Caco-2 (cell line): Measurements from ENCODE around the gene WNK2. TPM values are rescaled to one million over a fixed set of nuclear protein-coding genes. Genes with fewer than 3 reads are reported as not detected.
"Not testable (repeated sequence)": the region's sequence is repeated elsewhere in the genome, so short reads cannot be mapped to it uniquely, and the experiment has no call there.

ENCODE experiments used
- BruUV-seq: library from RNA; stranded (reverse); fragments of 400-500 nt; replicated peaks from 2 replicates; lab custom pipeline; 2021; lab: Mats Ljungman, UMichigan
- CTCF ChIA-PET: fragments of 300-600 bp; sonication (Branson Sonifier 250); formaldehyde crosslinking; loops from one replicate; lab custom pipeline; 2022; ENCODE audit warnings: antibody characterized with exemption; lab: Charles Lee
- POLR2A ChIA-PET: fragments of 300-600 bp; sonication (Branson Sonifier 250); formaldehyde crosslinking; loops from one replicate; lab custom pipeline; 2022; ENCODE audit warnings: antibody characterized with exemption; lab: Charles Lee
- DNase-seq, 2 experiments: peaks; one replicate each; pipeline versions ENCODE4 v3.0.0 to v3.0.0-alpha.2; 2020 to 2022
- H3K27me3 ChIP-seq: replicated peaks from 2 replicates; pipeline ENCODE4 v1.6.0; 2011; ENCODE audit warnings: low read length; ENCODE audit not compliant: control insufficient read depth, insufficient read depth
- H3K36me3 ChIP-seq: 2 replicates; pipeline ENCODE4 v1.5.1; 2011; ENCODE audit warnings: low read length; ENCODE audit not compliant: control insufficient read depth, insufficient read depth
- H3K4me1 ChIP-seq: fragments of 250-450 bp; sonication (Bioruptor Pico); 2 replicates; pipeline ENCODE4 v1.5.1; 2020; ENCODE audit warnings: mild to moderate bottlenecking
- H3K4me3 ChIP-seq: 2 replicates; pipeline ENCODE4 v1.5.1; 2011; ENCODE audit warnings: low read depth, mild to moderate bottlenecking, control low read depth, low read length
- H3K9me3 ChIP-seq: fragments of 250-450 bp; sonication (Bioruptor Pico); 2 replicates; pipeline ENCODE4 v1.5.1; 2020; ENCODE audit warnings: mild to moderate bottlenecking, moderate library complexity
- H3K27ac Mint-ChIP-seq: one replicate; pipeline ENCODE4 v1.8.0; 2022; ENCODE audit warnings: mixed read lengths; ENCODE audit not compliant: unreplicated experiment
- H3K27me3 Mint-ChIP-seq: one replicate; pipeline ENCODE4 v1.8.0; 2022; ENCODE audit warnings: mixed read lengths; ENCODE audit not compliant: insufficient read depth, unreplicated experiment
- H3K36me3 Mint-ChIP-seq: one replicate; pipeline ENCODE4 v1.8.0; 2022; ENCODE audit warnings: mild to moderate bottlenecking, mixed read lengths; ENCODE audit not compliant: insufficient read depth, unreplicated experiment
- H3K4me1 Mint-ChIP-seq: one replicate; pipeline ENCODE4 v1.8.0; 2022; ENCODE audit warnings: low read depth, mixed read lengths; ENCODE audit not compliant: unreplicated experiment
- H3K4me3 Mint-ChIP-seq: one replicate; pipeline ENCODE4 v1.8.0; 2022; ENCODE audit warnings: mild to moderate bottlenecking, moderate library complexity, mixed read lengths; ENCODE audit not compliant: unreplicated experiment
- H3K9me3 Mint-ChIP-seq: one replicate; pipeline ENCODE4 v1.8.0; 2022; ENCODE audit warnings: mixed read lengths; ENCODE audit not compliant: unreplicated experiment
- CTCF ChIP-seq, 2 experiments: fragments of 200-600 bp in 1 of 2; IDR thresholded peaks; 1 replicate in 1 of 2; 2 replicates in 1 of 2; pipeline versions ENCODE4 v1.5.1 to v1.8.0; 2011 to 2022; ENCODE audit warnings: antibody characterized with exemption in 1 of 2, control low read depth in 1 of 2, inconsistent platforms in 1 of 2, low read depth in 1 of 2, low read length in 1 of 2, mild to moderate bottlenecking in 1 of 2, moderate library complexity in 1 of 2; ENCODE audit not compliant: insufficient read depth in 1 of 2, severe bottlenecking in 1 of 2, unreplicated experiment in 1 of 2
- intact Hi-C: fragments of 100-400 bp; cut with micrococcal nuclease; formaldehyde crosslinking; loops from one replicate; pipeline ENCODE4 v1.10.0; 2022; ENCODE audit not compliant: unreplicated experiment
- total RNA-seq: library from RNA; stranded (reverse); gene quantifications from 2 replicates; pipeline ENCODE4 v1.2.3, GENCODE V29; 2022

Gene WNK2
- total RNA-seq, 1 experiment from 2014 or later: 21.7 TPM

- DNase-seq: no peak
- intact Hi-C loops: no loop called here
- ChIA-PET POLR2A (no interaction called here), CTCF (no interaction called here)
- no peaks in the 10 kb centered on the region for H3K27me3 ChIP-seq
- Mint-ChIP-seq H3K36me3 (peaks cover 5% of the 10 kb centered on the region), H3K27me3 (no peaks in the 10 kb centered on the region), H3K27ac (no peak overlapping the region), H3K4me3 (no peak overlapping the region), H3K4me1 (peaks cover 5% of the 10 kb centered on the region), H3K9me3 (no peaks in the 10 kb centered on the region)
- peaks cover 6% of the 10 kb centered on the region; the same call in 1 of the 2 replicates for H3K4me1 ChIP-seq
- H3K4me3 ChIP-seq: no peak overlapping the region
- TF ChIP-seq CTCF (IDR thresholded peaks at IDR 0.05; ENCODE audit: insufficient read depth in 1 of 2, low read depth in 1 of 2, low read length in 1 of 2, severe bottlenecking in 1 of 2, unreplicated experiment in 1 of 2): no peak
- no TSS peak for BruUV-seq
- H3K9me3 ChIP-seq: no peaks in the 10 kb centered on the region
- no peaks in the 10 kb centered on the region for H3K36me3 ChIP-seq
These were observed 136.8 kb downstream of the WNK2 start for GRCh38 chr9:93320591-93321219.

- Histone ChIP-seq H3K4me3 (no peak overlapping the region), H3K9me3 (no peaks in the 10 kb centered on the region), H3K4me1 (peaks cover 3% of the 10 kb centered on the region; the same call in 1 of the 2 replicates), H3K36me3 (no peaks in the 10 kb centered on the region), H3K27me3 (no peaks in the 10 kb centered on the region)
- no peak for TF ChIP-seq CTCF (IDR thresholded peaks at IDR 0.05; ENCODE audit: insufficient read depth in 1 of 2, low read depth in 1 of 2, low read length in 1 of 2, severe bottlenecking in 1 of 2, unreplicated experiment in 1 of 2)
- ChIA-PET CTCF (no interaction called here), POLR2A (no interaction called here)
- H3K4me3 Mint-ChIP-seq: no peak overlapping the region
- H3K9me3 Mint-ChIP-seq: no peaks in the 10 kb centered on the region
- H3K27me3 Mint-ChIP-seq: no peaks in the 10 kb centered on the region
- intact Hi-C loops: no loop called here
- H3K4me1 Mint-ChIP-seq: peaks cover under 1% of the 10 kb centered on the region
- BruUV-seq: no TSS peak
- no peak overlapping the region for H3K27ac Mint-ChIP-seq
- H3K36me3 Mint-ChIP-seq: peaks cover 5% of the 10 kb centered on the region
- no peak for DNase-seq
These were observed 137.3 kb downstream of the WNK2 start for GRCh38 chr9:93321220-93321610.

GRCh38 chr9:93323446-93323954 is 139.6 kb downstream of the WNK2 start:
- H3K4me1 Mint-ChIP-seq, H3K4me3 Mint-ChIP-seq, H3K36me3 Mint-ChIP-seq, CTCF ChIA-PET, DNase-seq, H3K27ac Mint-ChIP-seq, H3K36me3 ChIP-seq, BruUV-seq, H3K4me3 ChIP-seq, H3K9me3 ChIP-seq, H3K9me3 Mint-ChIP-seq, POLR2A ChIA-PET, H3K4me1 ChIP-seq, H3K27me3 ChIP-seq, intact Hi-C loops, H3K27me3 Mint-ChIP-seq: not testable (repeated sequence)
